ENCODE results near the gene CHFR.
A peak's percentile ranks its signal among the peaks of the same experiment; 100 is the strongest.
"Not testable (repeated sequence)": the region's sequence is repeated elsewhere in the genome, so short reads cannot be mapped to it uniquely, and the experiment has no call there.

The CHFR gene

GRCh38 chr12:132887513-132888351 is at the start of gene CHFR:
TSS of gene CHFR (minus strand) at chr12:132887605. CDS start at chr12:132887328, 277 bp downstream.
- DNase-seq: peak; percentile 98

- DNase-seq: not testable (repeated sequence)
Measured at GRCh38 chr12:132936921-132937320, 49.5 kb upstream of the CHFR start.

GRCh38 chr12:132936163-132936562 is 48.8 kb upstream of the CHFR start:
- DNase-seq: no peak

- no peak for DNase-seq
Measured at GRCh38 chr12:132926415-132926833, 39.0 kb upstream of the CHFR start.

GRCh38 chr12:132925597-132926414 is 38.4 kb upstream of the CHFR start:
- DNase-seq: no peak

GRCh38 chr12:132924356-132924755 is 37.0 kb upstream of the CHFR start:
- DNase-seq: no peak

- no peak for DNase-seq
Measured at GRCh38 chr12:132923356-132923909, 36.0 kb upstream of the CHFR start.

- DNase-seq: no peak
Measured at GRCh38 chr12:132922676-132923075, 35.3 kb upstream of the CHFR start.

GRCh38 chr12:132921685-132922084 is 34.3 kb upstream of the CHFR start:
- no peak for DNase-seq

- no peak for DNase-seq
Measured at GRCh38 chr12:132918680-132919079, 31.3 kb upstream of the CHFR start.

GRCh38 chr12:132909030-132909368 is 21.6 kb upstream of the CHFR start:
- no peak for DNase-seq

- peak; percentile 98 for DNase-seq
Measured at GRCh38 chr12:132908145-132909029, 21.0 kb upstream of the CHFR start.

- not testable (repeated sequence) for DNase-seq
Measured at GRCh38 chr12:132907789-132908144, 20.4 kb upstream of the CHFR start.

- DNase-seq: no peak
Measured at GRCh38 chr12:132907216-132907615, 19.8 kb upstream of the CHFR start.

- peak; percentile 81 for DNase-seq
Measured at GRCh38 chr12:132904718-132905328, 17.4 kb upstream of the CHFR start.

GRCh38 chr12:132899033-132899432 is 11.6 kb upstream of the CHFR start:
- DNase-seq: no peak

- DNase-seq: no peak
Measured at GRCh38 chr12:132888852-132889251, 1.4 kb upstream of the CHFR start.

- DNase-seq: peak; percentile 27
Measured at GRCh38 chr12:132886529-132887477, 602 bp downstream of the CHFR start.

GRCh38 chr12:132881818-132882217 is 5.6 kb downstream of the CHFR start:
- no peak for DNase-seq

GRCh38 chr12:132874620-132875019 is 12.8 kb downstream of the CHFR start:
- DNase-seq: not testable (repeated sequence)

GRCh38 chr12:132874175-132874574 is 13.2 kb downstream of the CHFR start:
- DNase-seq: no peak
